ENCODE measurements around the gene SCAP. TPM values are rescaled to one million over a fixed set of nuclear protein-coding genes. Genes with fewer than 3 reads are reported as not detected.

The SCAP gene
- total and polyA plus RNA-seq, 2 donors (not counting 1 experiment from before 2014, with no cell fraction given) = 13.6 to 67.7 TPM

DNA sequence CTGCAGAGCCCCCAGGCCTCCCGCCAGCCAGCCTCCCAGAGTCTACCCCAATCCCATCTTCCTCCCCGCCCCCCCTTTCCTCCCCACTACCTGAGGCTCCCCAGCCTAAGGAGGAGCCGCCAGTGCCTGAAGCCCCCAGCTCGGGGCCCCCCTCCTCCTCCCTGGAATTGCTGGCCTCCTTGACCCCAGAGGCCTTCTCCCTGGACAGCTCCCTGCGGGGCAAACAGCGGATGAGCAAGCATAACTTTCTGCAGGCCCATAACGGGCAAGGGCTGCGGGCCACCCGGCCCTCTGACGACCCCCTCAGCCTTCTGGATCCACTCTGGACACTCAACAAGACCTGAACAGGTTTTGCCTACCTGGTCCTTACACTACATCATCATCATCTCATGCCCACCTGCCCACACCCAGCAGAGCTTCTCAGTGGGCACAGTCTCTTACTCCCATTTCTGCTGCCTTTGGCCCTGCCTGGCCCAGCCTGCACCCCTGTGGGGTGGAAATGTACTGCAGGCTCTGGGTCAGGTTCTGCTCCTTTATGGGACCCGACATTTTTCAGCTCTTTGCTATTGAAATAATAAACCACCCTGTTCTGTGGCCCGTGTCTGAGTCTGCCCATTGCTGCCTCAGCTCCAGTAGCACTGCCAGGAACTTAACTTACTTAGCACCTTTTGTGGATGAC, 62.8 kb downstream of the SCAP start:
- no peak overlapping the region for H2AFZ ChIP-seq (ENCODE audit: low read length)
- no peaks in the 10 kb centered on the region for H3K27me3 ChIP-seq (ENCODE audit: control insufficient read depth, insufficient read depth, low read length)
- no peaks in the 10 kb centered on the region for H3K79me2 ChIP-seq (ENCODE audit: control insufficient read depth, insufficient read depth, low read length)
- H4K20me1 ChIP-seq (ENCODE audit: control insufficient read depth, extremely low read depth, insufficient read depth, low read length) = no peaks in the 10 kb centered on the region
- no peak for DNase-seq (ENCODE audit: low read depth in 2 of 2)
- peaks cover 53% of the 10 kb centered on the region for H3K36me3 ChIP-seq (ENCODE audit: control insufficient read depth, insufficient read depth, low read length)
- H3K4me1 ChIP-seq (ENCODE audit: control insufficient read depth, extremely low read depth, insufficient read depth, low read length) = no peaks in the 10 kb centered on the region
- H3K4me3 ChIP-seq (replicated peaks in 1 of 4; ENCODE audit: control extremely low read depth in 1 of 4, insufficient read depth in 1 of 4, low read depth in 3 of 4, low read length in 4 of 4) = no peak overlapping the region
- no peak overlapping the region for H3K27ac ChIP-seq (ENCODE audit: insufficient read depth, low read length)
- no peak for TF ChIP-seq EZH2 (IDR thresholded peaks at IDR 0.05; ENCODE audit: low read length, missing control alignments)
- TF ChIP-seq, protein P1, sequence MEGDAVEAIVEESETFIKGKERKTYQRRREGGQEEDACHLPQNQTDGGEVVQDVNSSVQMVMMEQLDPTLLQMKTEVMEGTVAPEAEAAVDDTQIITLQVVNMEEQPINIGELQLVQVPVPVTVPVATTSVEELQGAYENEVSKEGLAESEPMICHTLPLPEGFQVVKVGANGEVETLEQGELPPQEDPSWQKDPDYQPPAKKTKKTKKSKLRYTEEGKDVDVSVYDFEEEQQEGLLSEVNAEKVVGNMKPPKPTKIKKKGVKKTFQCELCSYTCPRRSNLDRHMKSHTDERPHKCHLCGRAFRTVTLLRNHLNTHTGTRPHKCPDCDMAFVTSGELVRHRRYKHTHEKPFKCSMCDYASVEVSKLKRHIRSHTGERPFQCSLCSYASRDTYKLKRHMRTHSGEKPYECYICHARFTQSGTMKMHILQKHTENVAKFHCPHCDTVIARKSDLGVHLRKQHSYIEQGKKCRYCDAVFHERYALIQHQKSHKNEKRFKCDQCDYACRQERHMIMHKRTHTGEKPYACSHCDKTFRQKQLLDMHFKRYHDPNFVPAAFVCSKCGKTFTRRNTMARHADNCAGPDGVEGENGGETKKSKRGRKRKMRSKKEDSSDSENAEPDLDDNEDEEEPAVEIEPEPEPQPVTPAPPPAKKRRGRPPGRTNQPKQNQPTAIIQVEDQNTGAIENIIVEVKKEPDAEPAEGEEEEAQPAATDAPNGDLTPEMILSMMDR (conservative IDR thresholded peaks at IDR 0.05 in 1 of 2, IDR thresholded peaks at IDR 0.05 in 1 of 2; ENCODE audit: low read depth in 1 of 2, low read length in 2 of 2) = peak in 1 of 2 donors; percentile 10
- H3K4me2 ChIP-seq (ENCODE audit: extremely low read depth, insufficient read depth, low read length) = no peak overlapping the region
- H3K9me3 ChIP-seq (ENCODE audit: control insufficient read depth, insufficient read depth, low read depth, low read length) = no peaks in the 10 kb centered on the region
- H3K9ac ChIP-seq (ENCODE audit: insufficient read depth, low read length) = no peak overlapping the region

DNA sequence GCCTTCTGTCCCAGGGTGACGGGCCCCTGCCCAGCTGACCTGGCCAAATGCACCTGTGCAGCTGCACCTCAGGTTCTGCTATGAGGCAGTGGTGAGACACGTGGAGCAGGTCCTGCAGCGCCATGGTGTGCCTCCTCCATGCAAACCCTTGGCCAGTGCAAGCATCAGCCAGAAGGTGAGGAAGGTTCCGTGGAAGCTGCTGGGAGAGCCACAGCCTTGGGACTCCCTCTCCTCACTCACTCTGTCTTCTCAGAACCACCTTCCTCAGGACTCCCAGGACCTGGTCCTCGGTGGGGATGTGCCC, 63.3 kb downstream of the SCAP start:
- H3K4me3 ChIP-seq (replicated peaks in 1 of 4; ENCODE audit: control extremely low read depth in 1 of 4, insufficient read depth in 1 of 4, low read depth in 3 of 4, low read length in 4 of 4) = no peak overlapping the region
- TF ChIP-seq, protein P1 (conservative IDR thresholded peaks at IDR 0.05 in 1 of 2, IDR thresholded peaks at IDR 0.05 in 1 of 2; ENCODE audit: low read depth in 1 of 2, low read length in 2 of 2) = no peak
- no peak for TF ChIP-seq EZH2 (IDR thresholded peaks at IDR 0.05; ENCODE audit: low read length, missing control alignments)
- H3K9ac ChIP-seq (ENCODE audit: insufficient read depth, low read length) = no peak overlapping the region
- no peaks in the 10 kb centered on the region for H4K20me1 ChIP-seq (ENCODE audit: control insufficient read depth, extremely low read depth, insufficient read depth, low read length)
- H3K9me3 ChIP-seq (ENCODE audit: control insufficient read depth, insufficient read depth, low read depth, low read length) = no peaks in the 10 kb centered on the region
- H3K27ac ChIP-seq (ENCODE audit: insufficient read depth, low read length) = no peak overlapping the region
- no peaks in the 10 kb centered on the region for H3K79me2 ChIP-seq (ENCODE audit: control insufficient read depth, insufficient read depth, low read length)
- no peak overlapping the region for H3K4me2 ChIP-seq (ENCODE audit: extremely low read depth, insufficient read depth, low read length)
- H3K36me3 ChIP-seq (ENCODE audit: control insufficient read depth, insufficient read depth, low read length) = peaks cover 55% of the 10 kb centered on the region
- no peak for DNase-seq (ENCODE audit: low read depth in 2 of 2)
- no peaks in the 10 kb centered on the region for H3K27me3 ChIP-seq (ENCODE audit: control insufficient read depth, insufficient read depth, low read length)
- H3K4me1 ChIP-seq (ENCODE audit: control insufficient read depth, extremely low read depth, insufficient read depth, low read length) = no peaks in the 10 kb centered on the region
- H2AFZ ChIP-seq (ENCODE audit: low read length) = no peak overlapping the region

DNA sequence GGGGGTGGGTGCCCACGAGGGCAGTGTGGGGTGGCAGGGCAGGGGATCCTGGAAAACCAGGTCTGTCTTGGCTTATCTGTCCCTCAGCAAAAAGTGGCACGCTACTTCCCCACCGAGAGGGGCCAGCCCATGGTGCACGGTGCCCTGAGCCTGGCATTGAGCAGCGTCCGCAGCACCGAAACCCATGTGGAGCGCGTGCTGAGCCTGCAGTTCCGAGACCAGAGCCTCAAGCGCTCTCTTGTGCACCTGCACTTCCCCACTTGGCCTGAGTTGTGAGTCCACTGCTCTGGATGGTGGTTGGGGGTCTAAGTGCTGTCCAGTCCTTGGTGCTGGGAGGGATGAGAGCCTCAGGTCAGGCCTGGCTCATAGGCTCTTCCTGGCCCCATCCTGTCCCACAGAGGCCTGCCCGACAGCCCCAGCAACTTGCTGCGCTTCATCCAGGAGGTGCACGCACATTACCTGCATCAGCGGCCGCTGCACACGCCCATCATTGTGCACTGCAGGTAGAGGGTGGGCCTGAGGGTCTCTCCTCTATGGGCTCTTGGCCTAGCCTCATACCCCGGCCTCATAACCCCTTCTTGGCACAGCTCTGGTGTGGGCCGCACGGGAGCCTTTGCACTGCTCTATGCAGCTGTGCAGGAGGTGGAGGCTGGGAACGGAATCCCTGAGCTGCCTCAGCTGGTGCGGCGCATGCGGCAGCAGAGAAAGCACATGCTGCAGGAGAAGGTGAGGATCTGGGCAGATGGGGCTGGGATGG, 63.9 kb downstream of the SCAP start:
- no peak overlapping the region for H3K4me2 ChIP-seq (ENCODE audit: extremely low read depth, insufficient read depth, low read length)
- DNase-seq (ENCODE audit: low read depth in 2 of 2) = no peak
- H3K9me3 ChIP-seq (ENCODE audit: control insufficient read depth, insufficient read depth, low read depth, low read length) = no peaks in the 10 kb centered on the region
- H3K27me3 ChIP-seq (ENCODE audit: control insufficient read depth, insufficient read depth, low read length) = no peaks in the 10 kb centered on the region
- no peak overlapping the region for H2AFZ ChIP-seq (ENCODE audit: low read length)
- no peaks in the 10 kb centered on the region for H3K4me1 ChIP-seq (ENCODE audit: control insufficient read depth, extremely low read depth, insufficient read depth, low read length)
- H3K9ac ChIP-seq (ENCODE audit: insufficient read depth, low read length) = no peak overlapping the region
- no peaks in the 10 kb centered on the region for H4K20me1 ChIP-seq (ENCODE audit: control insufficient read depth, extremely low read depth, insufficient read depth, low read length)
- no peak overlapping the region for H3K4me3 ChIP-seq (replicated peaks in 1 of 4; ENCODE audit: control extremely low read depth in 1 of 4, insufficient read depth in 1 of 4, low read depth in 3 of 4, low read length in 4 of 4)
- peaks cover 53% of the 10 kb centered on the region for H3K36me3 ChIP-seq (ENCODE audit: control insufficient read depth, insufficient read depth, low read length)
- TF ChIP-seq EZH2 (IDR thresholded peaks at IDR 0.05; ENCODE audit: low read length, missing control alignments) = no peak
- TF ChIP-seq, protein P1 (conservative IDR thresholded peaks at IDR 0.05 in 1 of 2, IDR thresholded peaks at IDR 0.05 in 1 of 2; ENCODE audit: low read depth in 1 of 2, low read length in 2 of 2) = no peak
- no peak overlapping the region for H3K27ac ChIP-seq (ENCODE audit: insufficient read depth, low read length)
- H3K79me2 ChIP-seq (ENCODE audit: control insufficient read depth, insufficient read depth, low read length) = no peaks in the 10 kb centered on the region
